OCI-LY1 (cell line): ENCODE measurements around the gene HPCAL1.

Experiments used
- H2AFZ ChIP-seq: fragments of 200-600 bp; sonication (generic), shearing (Covaris generic); 2 replicates; pipeline ENCODE4 v1.6.0; 2014; ENCODE audit warnings: antibody characterized with exemption, mild to moderate bottlenecking, low read length
- H3F3A ChIP-seq: fragments of 200-600 bp; sonication (generic), shearing (Covaris generic); 2 replicates; pipeline ENCODE4 v1.6.0; 2014; ENCODE audit warnings: mild to moderate bottlenecking, antibody characterized with exemption, low read length, moderate library complexity; ENCODE audit not compliant: insufficient read depth
- H3K27ac ChIP-seq: fragments of 200-600 bp; sonication (generic); 2 replicates; pipeline ENCODE4 v1.5.1; 2014; ENCODE audit warnings: low read length, mixed run types, mild to moderate bottlenecking, low read depth; ENCODE audit not compliant: poor library complexity, severe bottlenecking
- H3K27me3 ChIP-seq: fragments of 200-600 bp; sonication (generic); 2 replicates; pipeline ENCODE4 v1.6.0; 2014; ENCODE audit warnings: antibody characterized with exemption, mild to moderate bottlenecking, low read length, moderate library complexity; ENCODE audit not compliant: insufficient read depth
- H3K36me3 ChIP-seq: fragments of 200-600 bp; sonication (generic); 2 replicates; pipeline ENCODE4 v1.6.1; 2014; ENCODE audit warnings: mild to moderate bottlenecking, antibody characterized with exemption, low read length, moderate library complexity, mixed read lengths; ENCODE audit not compliant: insufficient read depth
- H3K4me1 ChIP-seq: fragments of 200-600 bp; sonication (generic); 2 replicates; pipeline ENCODE4 v1.5.1; 2014; ENCODE audit warnings: mild to moderate bottlenecking, low read length, moderate library complexity; ENCODE audit not compliant: insufficient read depth, severe bottlenecking
- H3K4me2 ChIP-seq: fragments of 200-600 bp; sonication (generic), shearing (Covaris generic); 2 replicates; pipeline ENCODE4 v1.6.1; 2014; ENCODE audit warnings: low read length
- H3K4me3 ChIP-seq: fragments of 200-600 bp; sonication (generic); 2 replicates; pipeline ENCODE4 v1.5.1; 2014; ENCODE audit warnings: low read length, low read depth, mild to moderate bottlenecking, mixed read lengths; ENCODE audit not compliant: poor library complexity, severe bottlenecking
- H3K79me2 ChIP-seq: fragments of 200-600 bp; shearing (Covaris generic); 2 replicates; pipeline ENCODE4 v1.6.1; 2016; ENCODE audit warnings: mixed run types, low read length, mixed read lengths; ENCODE audit not compliant: insufficient read depth
- H3K9ac ChIP-seq: fragments of 200-600 bp; sonication (generic), shearing (Covaris generic); 2 replicates; pipeline ENCODE4 v1.6.1; 2014; ENCODE audit warnings: mild to moderate bottlenecking, low read length, mixed read lengths
- H3K9me2 ChIP-seq: fragments of 200-600 bp; sonication (generic), shearing (Covaris generic); 2 replicates; pipeline ENCODE4 v1.6.1; 2014; ENCODE audit warnings: low read depth, mild to moderate bottlenecking, low read length, mixed read lengths
- H3K9me3 ChIP-seq: fragments of 200-600 bp; shearing (Covaris generic); 2 replicates; pipeline ENCODE4 v1.6.1; 2014; ENCODE audit warnings: low read length, mixed read lengths
- H4K20me1 ChIP-seq: fragments of 200-600 bp; sonication (generic), shearing (Covaris generic); 2 replicates; pipeline ENCODE4 v1.6.0; 2016; ENCODE audit warnings: mild to moderate bottlenecking, low read length; ENCODE audit not compliant: insufficient read depth
- CTCF ChIP-seq: fragments of 200-600 bp; sonication (generic), shearing (Covaris generic); IDR thresholded peaks from 2 replicates; pipeline ENCODE4 v1.5.1; 2017; ENCODE audit warnings: mild to moderate bottlenecking, antibody characterized with exemption, low read length, moderate library complexity, mixed read lengths
- EZH2 ChIP-seq: fragments of 200-600 bp; sonication (generic), shearing (Covaris generic); IDR thresholded peaks from 2 replicates; pipeline ENCODE4 v1.8.0; 2017; ENCODE audit warnings: borderline replicate concordance, mixed run types, mild to moderate bottlenecking, antibody characterized with exemption, low read length, moderate library complexity, mixed read lengths

Gene HPCAL1

GRCh38 chr2:10383960-10384734 lies 81.4 kb downstream of the HPCAL1 start:
- H3K9me3 ChIP-seq, result no peaks in the 10 kb centered on the region
- H2AFZ ChIP-seq, result no peak overlapping the region
- no peaks in the 10 kb centered on the region for H3K79me2 ChIP-seq
- H4K20me1 ChIP-seq, result no peaks in the 10 kb centered on the region
- TF ChIP-seq CTCF (no peak), EZH2 (no peak)
- peaks cover 13% of the 10 kb centered on the region for H3K4me1 ChIP-seq
- no peak overlapping the region for H3K9ac ChIP-seq
- no peak overlapping the region for H3K4me3 ChIP-seq
- no peak overlapping the region for H3K27ac ChIP-seq
- no peaks in the 10 kb centered on the region for H3F3A ChIP-seq
- no peaks in the 10 kb centered on the region for H3K36me3 ChIP-seq
- H3K27me3 ChIP-seq, result peaks cover 10% of the 10 kb centered on the region; the same call in 1 of the 2 replicates
- no peak overlapping the region for H3K4me2 ChIP-seq
- no peaks in the 10 kb centered on the region for H3K9me2 ChIP-seq

DNA sequence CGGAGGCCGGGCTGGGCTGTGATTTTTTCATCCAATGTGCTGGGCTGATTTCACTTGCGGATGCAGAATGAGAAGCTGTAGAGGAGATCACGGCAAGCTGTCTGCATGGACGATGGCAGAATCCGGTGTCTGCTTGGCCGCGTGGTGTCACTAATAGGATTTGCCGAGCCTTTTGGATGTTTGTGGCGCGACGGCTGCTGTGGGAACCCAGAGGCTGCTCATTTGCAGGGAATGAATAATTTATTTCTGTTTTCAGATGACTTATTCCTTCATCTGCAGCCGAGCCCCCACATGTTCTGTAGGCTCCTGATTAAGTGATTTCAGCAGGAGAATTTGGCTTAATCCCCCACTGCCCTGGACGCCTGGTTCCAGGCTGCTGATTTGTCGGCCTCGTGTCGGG lies 82.8 kb downstream of the HPCAL1 start:
- Histone ChIP-seq H3K27me3 (peaks cover 10% of the 10 kb centered on the region; the same call in 1 of the 2 replicates), H2AFZ (no peak overlapping the region), H3K4me1 (peaks cover 13% of the 10 kb centered on the region), H3K36me3 (no peaks in the 10 kb centered on the region), H3K27ac (no peak overlapping the region), H3F3A (no peaks in the 10 kb centered on the region), H3K9me2 (no peaks in the 10 kb centered on the region), H3K4me2 (no peak overlapping the region), H3K79me2 (no peaks in the 10 kb centered on the region), H4K20me1 (no peaks in the 10 kb centered on the region), H3K9me3 (no peaks in the 10 kb centered on the region), H3K9ac (no peak overlapping the region), H3K4me3 (no peak overlapping the region)
- TF ChIP-seq EZH2 (no peak), CTCF (no peak)

GRCh38 chr2:10385933-10386773 lies 83.4 kb downstream of the HPCAL1 start:
- no peak overlapping the region for H3K27ac ChIP-seq
- H3K4me2 ChIP-seq, result no peak overlapping the region
- no peak overlapping the region for H2AFZ ChIP-seq
- H3K4me1 ChIP-seq, result peaks cover 13% of the 10 kb centered on the region
- no peaks in the 10 kb centered on the region for H3K36me3 ChIP-seq
- no peaks in the 10 kb centered on the region for H3K79me2 ChIP-seq
- H3F3A ChIP-seq, result no peaks in the 10 kb centered on the region
- H3K9me3 ChIP-seq, result no peaks in the 10 kb centered on the region
- H3K9ac ChIP-seq, result no peak overlapping the region
- H3K27me3 ChIP-seq, result peaks cover 10% of the 10 kb centered on the region; the same call in 1 of the 2 replicates
- TF ChIP-seq EZH2 (no peak), CTCF (no peak)
- H4K20me1 ChIP-seq, result no peaks in the 10 kb centered on the region
- no peak overlapping the region for H3K4me3 ChIP-seq
- H3K9me2 ChIP-seq, result no peaks in the 10 kb centered on the region
